Smooth muscle cell (in vitro differentiated cells): ENCODE data around the gene RERE. TPM values are rescaled to one million over a fixed set of nuclear protein-coding genes. Genes with fewer than 3 reads are reported as not detected.

Experiments used
- DNase-seq: peaks from one replicate; lab custom pipeline; 2025; ENCODE audit not compliant: unreplicated experiment; lab: John Stamatoyannopoulos, UW
- H2AFZ ChIP-seq: fragments of 200-600 bp; sonication (generic); 2 replicates; pipeline ENCODE4 v1.6.0; 2016; ENCODE audit warnings: antibody characterized with exemption, low read depth, mild to moderate bottlenecking
- H3F3A ChIP-seq: fragments of 200-600 bp; sonication (generic); 2 replicates; pipeline ENCODE4 v1.6.0; 2017; ENCODE audit warnings: antibody characterized with exemption, low read depth
- H3K27ac ChIP-seq: fragments of 200-600 bp; sonication (generic); 2 replicates; pipeline ENCODE4 v1.5.1; 2016; ENCODE audit warnings: low read depth, mild to moderate bottlenecking
- H3K27me3 ChIP-seq: fragments of 200-600 bp; sonication (generic); 2 replicates; pipeline ENCODE4 v1.6.1; 2016; ENCODE audit warnings: low read depth, mild to moderate bottlenecking
- H3K36me3 ChIP-seq: fragments of 200-600 bp; sonication (generic); 2 replicates; pipeline ENCODE4 v1.5.1; 2016; ENCODE audit warnings: low read depth
- H3K4me1 ChIP-seq: fragments of 200-600 bp; sonication (generic); 2 replicates; pipeline ENCODE4 v1.5.1; 2016; ENCODE audit warnings: low read depth
- H3K4me2 ChIP-seq: fragments of 200-600 bp; sonication (generic); 2 replicates; pipeline ENCODE4 v1.6.0; 2016; ENCODE audit warnings: mild to moderate bottlenecking
- H3K4me3 ChIP-seq: fragments of 200-600 bp; sonication (generic); 2 replicates; pipeline ENCODE4 v1.5.1; 2016; ENCODE audit warnings: mild to moderate bottlenecking
- H3K79me2 ChIP-seq: fragments of 200-600 bp; sonication (generic); 2 replicates; pipeline ENCODE4 v1.6.0; 2016; ENCODE audit warnings: low read depth, mild to moderate bottlenecking
- H3K9ac ChIP-seq: fragments of 200-600 bp; sonication (generic); 2 replicates; pipeline ENCODE4 v1.6.0; 2016; ENCODE audit warnings: low read depth
- H3K9me3 ChIP-seq: fragments of 200-600 bp; sonication (generic); replicated peaks from 2 replicates; pipeline ENCODE4 v1.5.1; 2016; ENCODE audit warnings: low read depth
- H4K20me1 ChIP-seq: fragments of 200-600 bp; sonication (generic); 2 replicates; pipeline ENCODE4 v1.6.0; 2016; ENCODE audit warnings: low read depth
- WGBS: methylation state at CpG from one replicate; pipeline ENCODE4 v1.1.7; 2016; ENCODE audit warnings: low lambda C conversion rate; 5-methylcytosine and 5-hydroxymethylcytosine counted together
- polyA plus RNA-seq: library from polyadenylated mRNA; unstranded; fragments of >200 nt; fragmentation: Nextera tagmentation; extraction: Ambion mirVana; gene quantifications from 2 replicates; pipeline ENCODE4 v1.2.1, GENCODE V29; 2016
- total RNA-seq: library from RNA; depleted of rRNA; stranded (reverse); fragments of >200 nt; gene quantifications from 2 replicates; pipeline ENCODE4 v1.2.3, GENCODE V29; 2014
- TF ChIP-seq, protein P1 (sequence below): fragments of 200-600 bp; sonication (generic); IDR thresholded peaks from 2 replicates; pipeline ENCODE4 v1.5.1; 2017; ENCODE audit warnings: borderline replicate concordance, mild to moderate bottlenecking, antibody characterized with exemption; ENCODE audit not compliant: insufficient read depth, poor library complexity, severe bottlenecking

The RERE gene
- total and polyA plus RNA-seq, 2 experiments from 2014 or later: 45.6 to 59.2 TPM

DNA sequence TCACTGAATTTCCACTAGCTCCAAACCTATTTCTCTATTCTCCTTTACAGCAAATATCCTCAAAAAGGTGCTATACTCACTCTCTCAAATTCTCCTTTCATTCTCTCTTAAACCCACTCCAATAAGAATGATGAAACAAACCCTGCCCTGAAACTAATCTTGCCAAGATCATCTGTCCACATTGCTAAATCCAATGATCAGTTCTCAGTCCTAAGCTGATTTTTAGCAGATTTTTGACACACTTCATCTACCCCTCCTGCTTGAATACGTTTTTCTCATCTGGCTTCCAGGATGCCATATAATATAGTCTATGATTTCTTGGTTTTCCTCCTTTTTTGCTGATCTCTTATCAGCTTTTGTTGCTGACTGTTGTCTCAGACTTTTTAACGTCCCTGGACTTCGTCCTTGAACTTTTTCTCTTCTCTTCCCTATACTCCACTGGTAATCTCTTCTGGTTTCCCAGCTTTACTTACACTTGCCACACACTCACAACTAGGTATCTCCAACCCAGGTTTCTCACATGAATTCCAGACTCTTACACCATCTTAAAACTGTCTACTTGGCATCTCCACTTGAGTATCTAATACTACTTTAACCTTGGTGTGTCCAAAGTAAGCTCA, 35.3 kb downstream of the RERE start:
- Histone ChIP-seq H3K4me1 (no peaks in the 10 kb centered on the region), H3K9me3 (no peaks in the 10 kb centered on the region), H4K20me1 (peaks cover 98% of the 10 kb centered on the region), H3K4me3 (no peak overlapping the region), H3F3A (no peaks in the 10 kb centered on the region), H3K27ac (no peak overlapping the region), H3K27me3 (no peaks in the 10 kb centered on the region), H3K79me2 (peaks cover 92% of the 10 kb centered on the region), H2AFZ (no peak overlapping the region), H3K4me2 (no peak overlapping the region), H3K9ac (no peak overlapping the region), H3K36me3 (no peaks in the 10 kb centered on the region)
- WGBS: 85% methylated on average over 3 of the region's 3 CpGs
- no peak for DNase-seq
- TF ChIP-seq, protein P1, sequence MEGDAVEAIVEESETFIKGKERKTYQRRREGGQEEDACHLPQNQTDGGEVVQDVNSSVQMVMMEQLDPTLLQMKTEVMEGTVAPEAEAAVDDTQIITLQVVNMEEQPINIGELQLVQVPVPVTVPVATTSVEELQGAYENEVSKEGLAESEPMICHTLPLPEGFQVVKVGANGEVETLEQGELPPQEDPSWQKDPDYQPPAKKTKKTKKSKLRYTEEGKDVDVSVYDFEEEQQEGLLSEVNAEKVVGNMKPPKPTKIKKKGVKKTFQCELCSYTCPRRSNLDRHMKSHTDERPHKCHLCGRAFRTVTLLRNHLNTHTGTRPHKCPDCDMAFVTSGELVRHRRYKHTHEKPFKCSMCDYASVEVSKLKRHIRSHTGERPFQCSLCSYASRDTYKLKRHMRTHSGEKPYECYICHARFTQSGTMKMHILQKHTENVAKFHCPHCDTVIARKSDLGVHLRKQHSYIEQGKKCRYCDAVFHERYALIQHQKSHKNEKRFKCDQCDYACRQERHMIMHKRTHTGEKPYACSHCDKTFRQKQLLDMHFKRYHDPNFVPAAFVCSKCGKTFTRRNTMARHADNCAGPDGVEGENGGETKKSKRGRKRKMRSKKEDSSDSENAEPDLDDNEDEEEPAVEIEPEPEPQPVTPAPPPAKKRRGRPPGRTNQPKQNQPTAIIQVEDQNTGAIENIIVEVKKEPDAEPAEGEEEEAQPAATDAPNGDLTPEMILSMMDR: no peak

DNA sequence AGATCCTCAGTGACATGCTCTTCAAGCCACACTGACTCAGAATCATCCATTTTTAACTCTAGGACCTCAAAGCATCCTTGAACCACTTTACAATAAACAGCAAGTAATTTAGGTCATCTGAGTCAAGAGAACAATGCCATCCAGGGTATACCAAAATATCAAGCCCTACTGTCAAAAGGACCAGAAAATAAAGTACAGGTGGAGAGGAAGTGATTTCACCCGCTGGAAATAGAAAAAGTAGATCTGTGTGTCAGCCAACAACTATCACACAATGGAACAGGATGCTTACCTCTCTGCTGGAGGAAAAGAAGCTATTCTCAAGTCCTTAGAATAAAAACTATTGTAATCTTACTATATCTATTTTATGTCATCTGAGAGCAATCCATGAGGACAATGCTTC, 37.0 kb downstream of the RERE start:
- H3K9ac ChIP-seq: no peak overlapping the region
- H3K27me3 ChIP-seq: no peaks in the 10 kb centered on the region
- 97% methylated on average over 1 of the region's 1 CpG for WGBS
- H3K27ac ChIP-seq: no peak overlapping the region
- no peaks in the 10 kb centered on the region for H3F3A ChIP-seq
- H3K79me2 ChIP-seq: peaks cover 93% of the 10 kb centered on the region
- no peak overlapping the region for H3K4me3 ChIP-seq
- no peak for DNase-seq
- H3K36me3 ChIP-seq: no peaks in the 10 kb centered on the region
- H3K4me1 ChIP-seq: no peaks in the 10 kb centered on the region
- H3K4me2 ChIP-seq: no peak overlapping the region
- TF ChIP-seq, protein P1: no peak
- no peak overlapping the region for H2AFZ ChIP-seq
- peaks cover 99% of the 10 kb centered on the region for H4K20me1 ChIP-seq
- H3K9me3 ChIP-seq: no peaks in the 10 kb centered on the region

GRCh38 chr1:8777867-8778266, 39.6 kb downstream of the RERE start:
- H3K79me2 ChIP-seq: peaks cover 73% of the 10 kb centered on the region
- H3K9me3 ChIP-seq: no peaks in the 10 kb centered on the region
- no peaks in the 10 kb centered on the region for H3K27me3 ChIP-seq
- no peak overlapping the region for H3K4me3 ChIP-seq
- no peak overlapping the region for H3K9ac ChIP-seq
- H3K4me1 ChIP-seq: no peaks in the 10 kb centered on the region
- TF ChIP-seq, protein P1: no peak
- no peak overlapping the region for H2AFZ ChIP-seq
- no peaks in the 10 kb centered on the region for H3K36me3 ChIP-seq
- H4K20me1 ChIP-seq: peaks cover 90% of the 10 kb centered on the region
- no peaks in the 10 kb centered on the region for H3F3A ChIP-seq
- H3K4me2 ChIP-seq: no peak overlapping the region
- no peak for DNase-seq
- no peak overlapping the region for H3K27ac ChIP-seq

DNA sequence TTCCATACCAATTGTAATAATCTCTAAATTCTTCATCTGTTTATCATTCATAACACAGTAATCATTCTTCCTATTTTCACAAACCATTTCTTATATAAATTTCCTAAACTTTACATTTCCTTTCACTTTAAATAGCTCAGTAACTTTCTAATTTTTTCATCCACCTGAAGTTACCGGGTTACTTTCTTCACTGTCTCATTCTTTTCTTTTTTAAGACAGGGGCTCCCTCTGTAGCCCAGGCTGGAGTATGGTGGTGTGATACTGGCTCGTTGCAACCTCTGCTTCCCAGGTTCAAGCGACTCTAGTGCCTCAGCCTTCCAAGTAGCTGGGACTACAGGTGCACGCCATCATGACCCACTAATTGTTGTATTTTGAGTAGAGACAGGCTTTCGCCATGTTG, 41.3 kb downstream of the RERE start:
- Histone ChIP-seq H3K79me2 (peaks cover 65% of the 10 kb centered on the region), H3K36me3 (no peaks in the 10 kb centered on the region), H3K9me3 (no peaks in the 10 kb centered on the region), H3K9ac (no peak overlapping the region), H3K4me3 (no peak overlapping the region), H3K4me1 (no peaks in the 10 kb centered on the region), H3K27ac (no peak overlapping the region), H3F3A (no peaks in the 10 kb centered on the region), H4K20me1 (peaks cover 89% of the 10 kb centered on the region), H2AFZ (no peak overlapping the region), H3K4me2 (no peak overlapping the region), H3K27me3 (no peaks in the 10 kb centered on the region)
- DNase-seq: no peak
- WGBS: 90% methylated on average over 5 of the region's 5 CpGs
- TF ChIP-seq, protein P1: no peak
